Measurements from ENCODE around the gene DRC1. TPM values are rescaled to one million over a fixed set of nuclear protein-coding genes. Genes with fewer than 3 reads are reported as not detected.

DRC1 gene
- total and polyA plus RNA-seq, 2 of the 13 experiments (the other 11 are each of a cell fraction or from before 2014, with no cell fraction given), result 0.07 TPM; not detected in 1

DNA sequence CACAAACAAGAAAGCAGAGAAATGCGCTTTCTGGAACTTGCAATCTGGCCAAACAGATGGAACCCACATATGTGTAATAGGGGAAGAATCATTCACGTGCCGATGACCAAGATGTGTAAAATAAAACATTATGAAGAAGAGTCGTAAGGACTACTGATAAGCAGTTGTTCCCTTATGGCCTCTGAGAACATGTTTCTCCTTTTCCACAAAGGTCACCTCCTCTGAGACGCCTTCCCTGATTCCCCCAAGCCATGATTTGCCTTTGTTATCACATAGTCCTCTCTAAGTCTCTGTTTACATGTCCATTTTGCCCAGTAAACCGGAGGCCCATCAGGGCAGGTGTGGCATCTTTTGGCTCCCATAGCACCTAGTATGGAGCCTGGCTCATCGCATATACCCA, 68.2 kb downstream of the DRC1 start:
- Histone ChIP-seq H2AFZ (ENCODE audit: low read length) (no peak overlapping the region), H3K4me2 (ENCODE audit: low read depth, low read length) (no peak overlapping the region), H3K27ac (ENCODE audit: extremely low read length, insufficient read depth, low read length) (no peak overlapping the region), H3K4me1 (ENCODE audit: insufficient read depth, low read length) (no peaks in the 10 kb centered on the region; the same call in 1 of the 2 replicates), H3K79me2 (ENCODE audit: insufficient read depth, low read length) (no peaks in the 10 kb centered on the region), H3K27me3 (ENCODE audit: control insufficient read depth in 1 of 2, insufficient read depth in 2 of 2, low read length in 2 of 2) (peaks cover 0 to 3% of the 10 kb centered on the region in 2 experiments; a peak in 1 of 5 replicates), H4K20me1 (ENCODE audit: insufficient read depth, low read length) (no peaks in the 10 kb centered on the region), H3K4me3 (replicated peaks in 1 of 3; ENCODE audit: insufficient read depth in 1 of 3, low read depth in 2 of 3, low read length in 3 of 3) (no peak overlapping the region), H3K9me3 (ENCODE audit: low read length) (peaks cover 5% of the 10 kb centered on the region), H3K9ac (ENCODE audit: insufficient read depth, low read depth, low read length) (no peak overlapping the region), H3K36me3 (replicated peaks in 1 of 2; ENCODE audit: control insufficient read depth in 1 of 2, insufficient read depth in 2 of 2, low read length in 2 of 2) (no peaks in the 10 kb centered on the region)
- TF ChIP-seq, protein P1, sequence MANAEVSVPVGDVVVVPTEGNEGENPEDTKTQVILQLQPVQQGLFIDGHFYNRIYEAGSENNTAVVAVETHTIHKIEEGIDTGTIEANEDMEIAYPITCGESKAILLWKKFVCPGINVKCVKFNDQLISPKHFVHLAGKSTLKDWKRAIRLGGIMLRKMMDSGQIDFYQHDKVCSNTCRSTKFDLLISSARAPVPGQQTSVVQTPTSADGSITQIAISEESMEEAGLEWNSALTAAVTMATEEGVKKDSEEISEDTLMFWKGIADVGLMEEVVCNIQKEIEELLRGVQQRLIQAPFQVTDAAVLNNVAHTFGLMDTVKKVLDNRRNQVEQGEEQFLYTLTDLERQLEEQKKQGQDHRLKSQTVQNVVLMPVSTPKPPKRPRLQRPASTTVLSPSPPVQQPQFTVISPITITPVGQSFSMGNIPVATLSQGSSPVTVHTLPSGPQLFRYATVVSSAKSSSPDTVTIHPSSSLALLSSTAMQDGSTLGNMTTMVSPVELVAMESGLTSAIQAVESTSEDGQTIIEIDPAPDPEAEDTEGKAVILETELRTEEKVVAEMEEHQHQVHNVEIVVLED (CRISPR knock-in tag; IDR thresholded peaks at IDR 0.05; ENCODE audit: borderline replicate concordance), result no peak
- no peak for DNase-seq (ENCODE audit: low spot score)
- in situ Hi-C loops (cut with HindIII; ENCODE audit: extremely low pct_ligation_motif_present, low pct_unique_long_range_greater_than_20kb) (loop anchor here (5.0 to 10.0 kb wide), 2 partner anchors 153 to 235 kb away; no protein-coding TSS in a partner anchor), intact Hi-C loops (cut with micrococcal nuclease; ENCODE audit: unreplicated experiment) (loop anchor here (1.0 to 10.0 kb wide), 4 partner anchors 123 to 515 kb away; partner anchors contain the start of genes ADGRF3 and SELENOI)
- POLR2A ChIA-PET, result interaction anchor here (1.1 to 1.3 kb wide), 2 partner anchors 12 to 124 kb away, joined by 3 read pairs; partner anchors contain the start of gene SELENOI
- no peak for ATAC-seq
- no peak for FAIRE-seq
- 42% methylated on average over 7 of the region's 7 CpGs for WGBS (ENCODE audit: low lambda C conversion rate)
- CTCF ChIA-PET (ENCODE audit: low intra/inter-chr PET ratio, low total read pairs), result interaction anchor here (0.8 to 0.9 kb wide), 2 partner anchors 140 to 156 kb away, joined by 4 read pairs; no protein-coding TSS in a partner anchor
- no TSS peak for BruUV-seq (replicated peaks)

DNA sequence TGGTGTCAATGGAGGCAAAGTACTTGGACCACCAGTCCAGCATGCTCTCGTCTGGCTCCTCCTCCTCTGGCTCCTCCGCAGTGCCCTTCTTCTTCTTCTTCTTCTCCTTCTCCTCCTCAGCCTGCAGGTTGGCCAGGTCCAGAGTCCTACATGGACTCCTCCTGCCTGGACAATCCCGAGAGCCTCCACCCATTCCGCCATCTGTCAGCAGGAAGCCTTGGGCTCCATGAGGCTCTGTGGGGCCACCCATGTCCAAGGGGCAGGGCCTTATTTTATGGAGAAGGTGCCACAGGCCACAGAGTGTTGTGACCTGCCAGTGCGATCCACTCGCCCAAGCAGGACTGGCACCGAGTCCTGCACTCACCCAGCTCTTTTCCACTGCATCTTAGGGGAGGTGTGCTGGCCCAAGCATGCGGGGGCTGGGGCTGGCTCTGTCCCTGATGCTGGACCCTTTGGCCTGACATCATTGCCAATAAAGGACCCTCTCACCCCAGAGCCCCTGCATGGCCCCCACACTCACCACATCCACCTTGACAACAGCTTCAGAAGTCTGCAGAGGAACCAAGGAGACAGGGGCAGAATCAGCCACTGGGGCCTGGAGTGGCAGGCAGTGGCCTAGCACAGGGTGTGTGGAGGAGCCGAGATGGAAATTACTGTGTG, 69.0 kb downstream of the DRC1 start:
- in situ Hi-C loops (cut with HindIII; ENCODE audit: extremely low pct_ligation_motif_present, low pct_unique_long_range_greater_than_20kb), result no loop called here
- TF ChIP-seq ZNF30 (CRISPR knock-in tag; IDR thresholded peaks at IDR 0.05) (no peak), MBD4 (IDR thresholded peaks at IDR 0.05; ENCODE audit: borderline replicate concordance, low read length) (no peak), GABPA (IDR thresholded peaks at IDR 0.05; ENCODE audit: low read depth, low read length) (no peak), GABPA (CRISPR knock-in tag; IDR thresholded peaks at IDR 0.05; ENCODE audit: low read depth) (no peak), ZNF468 (CRISPR knock-in tag; IDR thresholded peaks at IDR 0.05) (no peak), CREB1 (IDR thresholded peaks at IDR 0.05) (no peak), CREB1 (CRISPR knock-in tag; IDR thresholded peaks at IDR 0.05) (no peak)
- TF ChIP-seq, protein P2, sequence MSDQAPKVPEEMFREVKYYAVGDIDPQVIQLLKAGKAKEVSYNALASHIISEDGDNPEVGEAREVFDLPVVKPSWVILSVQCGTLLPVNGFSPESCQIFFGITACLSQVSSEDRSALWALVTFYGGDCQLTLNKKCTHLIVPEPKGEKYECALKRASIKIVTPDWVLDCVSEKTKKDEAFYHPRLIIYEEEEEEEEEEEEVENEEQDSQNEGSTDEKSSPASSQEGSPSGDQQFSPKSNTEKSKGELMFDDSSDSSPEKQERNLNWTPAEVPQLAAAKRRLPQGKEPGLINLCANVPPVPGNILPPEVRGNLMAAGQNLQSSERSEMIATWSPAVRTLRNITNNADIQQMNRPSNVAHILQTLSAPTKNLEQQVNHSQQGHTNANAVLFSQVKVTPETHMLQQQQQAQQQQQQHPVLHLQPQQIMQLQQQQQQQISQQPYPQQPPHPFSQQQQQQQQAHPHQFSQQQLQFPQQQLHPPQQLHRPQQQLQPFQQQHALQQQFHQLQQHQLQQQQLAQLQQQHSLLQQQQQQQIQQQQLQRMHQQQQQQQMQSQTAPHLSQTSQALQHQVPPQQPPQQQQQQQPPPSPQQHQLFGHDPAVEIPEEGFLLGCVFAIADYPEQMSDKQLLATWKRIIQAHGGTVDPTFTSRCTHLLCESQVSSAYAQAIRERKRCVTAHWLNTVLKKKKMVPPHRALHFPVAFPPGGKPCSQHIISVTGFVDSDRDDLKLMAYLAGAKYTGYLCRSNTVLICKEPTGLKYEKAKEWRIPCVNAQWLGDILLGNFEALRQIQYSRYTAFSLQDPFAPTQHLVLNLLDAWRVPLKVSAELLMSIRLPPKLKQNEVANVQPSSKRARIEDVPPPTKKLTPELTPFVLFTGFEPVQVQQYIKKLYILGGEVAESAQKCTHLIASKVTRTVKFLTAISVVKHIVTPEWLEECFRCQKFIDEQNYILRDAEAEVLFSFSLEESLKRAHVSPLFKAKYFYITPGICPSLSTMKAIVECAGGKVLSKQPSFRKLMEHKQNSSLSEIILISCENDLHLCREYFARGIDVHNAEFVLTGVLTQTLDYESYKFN (CRISPR knock-in tag; conservative IDR thresholded peaks at IDR 0.05), result no peak
- TF ChIP-seq, protein P3, sequence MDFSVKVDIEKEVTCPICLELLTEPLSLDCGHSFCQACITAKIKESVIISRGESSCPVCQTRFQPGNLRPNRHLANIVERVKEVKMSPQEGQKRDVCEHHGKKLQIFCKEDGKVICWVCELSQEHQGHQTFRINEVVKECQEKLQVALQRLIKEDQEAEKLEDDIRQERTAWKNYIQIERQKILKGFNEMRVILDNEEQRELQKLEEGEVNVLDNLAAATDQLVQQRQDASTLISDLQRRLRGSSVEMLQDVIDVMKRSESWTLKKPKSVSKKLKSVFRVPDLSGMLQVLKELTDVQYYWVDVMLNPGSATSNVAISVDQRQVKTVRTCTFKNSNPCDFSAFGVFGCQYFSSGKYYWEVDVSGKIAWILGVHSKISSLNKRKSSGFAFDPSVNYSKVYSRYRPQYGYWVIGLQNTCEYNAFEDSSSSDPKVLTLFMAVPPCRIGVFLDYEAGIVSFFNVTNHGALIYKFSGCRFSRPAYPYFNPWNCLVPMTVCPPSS (IDR thresholded peaks at IDR 0.05), result no peak

More for the DNA sequence above, 69.0 kb downstream of the DRC1 start:
- Histone ChIP-seq H3K4me1 (ENCODE audit: insufficient read depth, low read length) (no peaks in the 10 kb centered on the region; the same call in 1 of the 2 replicates), H3K36me3 (replicated peaks in 1 of 2; ENCODE audit: control insufficient read depth in 1 of 2, insufficient read depth in 2 of 2, low read length in 2 of 2) (no peaks in the 10 kb centered on the region), H3K27me3 (ENCODE audit: control insufficient read depth in 1 of 2, insufficient read depth in 2 of 2, low read length in 2 of 2) (peaks cover 0 to 8% of the 10 kb centered on the region in 2 experiments; a peak in 2 of 5 replicates), H4K20me1 (ENCODE audit: insufficient read depth, low read length) (no peaks in the 10 kb centered on the region), H3K27ac (ENCODE audit: extremely low read length, insufficient read depth, low read length) (no peak overlapping the region), H3K9ac (ENCODE audit: insufficient read depth, low read depth, low read length) (no peak overlapping the region), H3K9me3 (ENCODE audit: low read length) (peaks cover 5% of the 10 kb centered on the region), H2AFZ (ENCODE audit: low read length) (no peak overlapping the region), H3K79me2 (ENCODE audit: insufficient read depth, low read length) (no peaks in the 10 kb centered on the region), H3K4me3 (replicated peaks in 1 of 3; ENCODE audit: insufficient read depth in 1 of 3, low read depth in 2 of 3, low read length in 3 of 3) (no peak overlapping the region), H3K4me2 (ENCODE audit: low read depth, low read length) (no peak overlapping the region)
- DNase-seq (ENCODE audit: low spot score) (no peak), ATAC-seq (no peak), FAIRE-seq (no peak)
- BruUV-seq (replicated peaks), result no TSS peak
- 39% methylated on average over 9 of the region's 9 CpGs for whole genome bisulfite sequencing (ENCODE audit: low lambda C conversion rate)
- ChIA-PET CTCF (ENCODE audit: low intra/inter-chr PET ratio, low total read pairs) (interaction anchor here (2.1 kb wide), 1 partner anchor 107 kb away, joined by 10 read pairs; no protein-coding TSS in a partner anchor), POLR2A (no interaction called here)
- intact Hi-C loops (cut with micrococcal nuclease; ENCODE audit: unreplicated experiment), result no loop called here
